ENCODE measurements around the gene HNRNPLL. TPM values are rescaled to one million over a fixed set of nuclear protein-coding genes. Genes with fewer than 3 reads are reported as not detected.

Gene HNRNPLL
- total RNA-seq, 2 donors from 2014 or later = 60.1 to 64.7 TPM

DNA sequence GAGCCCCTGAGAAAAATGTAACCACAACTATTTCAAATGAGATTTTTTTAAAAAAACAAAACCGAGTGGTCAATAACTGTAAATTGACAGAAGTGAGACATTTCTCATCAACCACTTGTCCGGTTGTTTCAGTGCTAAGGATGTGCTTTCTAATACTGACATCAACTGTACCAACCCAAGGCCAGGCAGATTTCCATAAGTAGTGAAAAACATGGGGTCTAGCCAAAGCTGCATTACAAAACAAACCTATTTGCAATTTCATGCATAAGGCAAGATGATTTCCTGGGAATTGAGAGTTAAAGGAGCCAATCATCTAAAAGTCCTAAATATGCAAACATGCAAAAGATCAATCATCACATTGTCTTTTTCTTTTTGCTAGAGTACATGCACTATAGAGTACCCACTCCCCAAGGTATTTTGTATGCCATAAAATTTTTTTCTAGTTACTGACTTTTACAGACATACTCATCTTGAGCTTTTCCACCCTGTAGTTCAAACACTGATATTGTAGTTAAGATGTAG lies 22.6 kb downstream of the HNRNPLL start:
- no peak for ATAC-seq (ENCODE audit: insufficient number of reproducible peaks, low FRiP score, low read depth)
- Histone ChIP-seq H3K9me3 (no peaks in the 10 kb centered on the region), H3K27ac (no peak overlapping the region), H3K4me3 (no peak overlapping the region), H3K27me3 (replicated peaks; ENCODE audit: insufficient read depth) (no peaks in the 10 kb centered on the region), H3K36me3 (peaks cover 14% of the 10 kb centered on the region), H3K4me1 (ENCODE audit: control insufficient read depth in 1 of 2, low read depth in 2 of 2) (peaks cover 7 to 10% of the 10 kb centered on the region in 2 donors)
- no peak for DNase-seq (ENCODE audit: low spot score)
- TF ChIP-seq, protein P1, sequence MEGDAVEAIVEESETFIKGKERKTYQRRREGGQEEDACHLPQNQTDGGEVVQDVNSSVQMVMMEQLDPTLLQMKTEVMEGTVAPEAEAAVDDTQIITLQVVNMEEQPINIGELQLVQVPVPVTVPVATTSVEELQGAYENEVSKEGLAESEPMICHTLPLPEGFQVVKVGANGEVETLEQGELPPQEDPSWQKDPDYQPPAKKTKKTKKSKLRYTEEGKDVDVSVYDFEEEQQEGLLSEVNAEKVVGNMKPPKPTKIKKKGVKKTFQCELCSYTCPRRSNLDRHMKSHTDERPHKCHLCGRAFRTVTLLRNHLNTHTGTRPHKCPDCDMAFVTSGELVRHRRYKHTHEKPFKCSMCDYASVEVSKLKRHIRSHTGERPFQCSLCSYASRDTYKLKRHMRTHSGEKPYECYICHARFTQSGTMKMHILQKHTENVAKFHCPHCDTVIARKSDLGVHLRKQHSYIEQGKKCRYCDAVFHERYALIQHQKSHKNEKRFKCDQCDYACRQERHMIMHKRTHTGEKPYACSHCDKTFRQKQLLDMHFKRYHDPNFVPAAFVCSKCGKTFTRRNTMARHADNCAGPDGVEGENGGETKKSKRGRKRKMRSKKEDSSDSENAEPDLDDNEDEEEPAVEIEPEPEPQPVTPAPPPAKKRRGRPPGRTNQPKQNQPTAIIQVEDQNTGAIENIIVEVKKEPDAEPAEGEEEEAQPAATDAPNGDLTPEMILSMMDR (IDR thresholded peaks at IDR 0.05) = no peak

DNA sequence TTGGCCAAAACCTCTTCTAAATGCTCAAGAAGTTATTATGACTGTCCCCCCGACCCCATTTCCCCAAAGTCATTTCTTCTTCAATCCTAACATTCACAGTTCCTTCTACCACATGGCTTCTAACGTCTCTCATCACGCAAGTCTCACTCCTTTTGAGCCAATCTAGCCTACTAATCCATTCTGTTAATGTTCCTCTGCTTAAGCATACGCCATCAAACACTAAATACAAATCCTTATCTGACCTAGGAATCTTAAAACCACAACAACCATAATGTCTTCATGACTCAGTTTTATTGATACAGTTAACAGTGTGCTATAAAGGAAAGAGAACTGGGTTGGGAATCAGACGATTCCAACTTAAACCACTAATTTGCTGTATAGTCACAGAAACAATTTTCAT lies 23.9 kb downstream of the HNRNPLL start:
- no peak overlapping the region for H3K4me3 ChIP-seq
- TF ChIP-seq, protein P1 (IDR thresholded peaks at IDR 0.05) = no peak
- no peak overlapping the region for H3K27ac ChIP-seq
- DNase-seq (ENCODE audit: low spot score) (no peak), ATAC-seq (ENCODE audit: insufficient number of reproducible peaks, low FRiP score, low read depth) (no peak)
- H3K36me3 ChIP-seq = peaks cover 14% of the 10 kb centered on the region
- H3K27me3 ChIP-seq (replicated peaks; ENCODE audit: insufficient read depth) = no peaks in the 10 kb centered on the region
- H3K4me1 ChIP-seq (ENCODE audit: control insufficient read depth in 1 of 2, low read depth in 2 of 2) = peaks cover 10 to 13% of the 10 kb centered on the region in 2 donors
- no peaks in the 10 kb centered on the region for H3K9me3 ChIP-seq

DNA sequence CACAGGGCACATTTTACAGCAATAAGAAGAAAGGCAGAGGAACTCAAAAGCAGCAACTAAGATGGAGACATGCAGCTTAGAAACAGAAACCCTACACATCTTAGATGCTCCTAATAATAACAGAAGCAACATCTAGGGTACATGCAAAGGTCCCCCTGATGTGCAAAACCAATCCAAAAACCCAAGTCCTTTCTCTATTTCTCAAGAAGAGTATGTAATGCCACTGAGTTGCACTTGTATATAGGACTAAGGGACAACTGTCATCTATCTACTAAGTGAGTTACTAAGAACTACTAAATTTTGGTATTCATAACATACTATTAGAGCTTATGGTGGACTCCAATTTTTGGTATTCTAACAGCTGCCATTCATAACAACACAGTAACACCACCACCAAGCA lies 28.4 kb downstream of the HNRNPLL start:
- Histone ChIP-seq H3K4me1 (ENCODE audit: control insufficient read depth in 1 of 2, low read depth in 2 of 2) (peaks cover 12 to 21% of the 10 kb centered on the region in 2 donors), H3K9me3 (no peaks in the 10 kb centered on the region), H3K36me3 (peaks cover 11% of the 10 kb centered on the region), H3K27ac (no peak overlapping the region), H3K27me3 (replicated peaks; ENCODE audit: insufficient read depth) (no peaks in the 10 kb centered on the region), H3K4me3 (no peak overlapping the region)
- TF ChIP-seq, protein P1 (IDR thresholded peaks at IDR 0.05) = no peak
- DNase-seq (ENCODE audit: low spot score) (no peak), ATAC-seq (ENCODE audit: insufficient number of reproducible peaks, low FRiP score, low read depth) (no peak)

DNA sequence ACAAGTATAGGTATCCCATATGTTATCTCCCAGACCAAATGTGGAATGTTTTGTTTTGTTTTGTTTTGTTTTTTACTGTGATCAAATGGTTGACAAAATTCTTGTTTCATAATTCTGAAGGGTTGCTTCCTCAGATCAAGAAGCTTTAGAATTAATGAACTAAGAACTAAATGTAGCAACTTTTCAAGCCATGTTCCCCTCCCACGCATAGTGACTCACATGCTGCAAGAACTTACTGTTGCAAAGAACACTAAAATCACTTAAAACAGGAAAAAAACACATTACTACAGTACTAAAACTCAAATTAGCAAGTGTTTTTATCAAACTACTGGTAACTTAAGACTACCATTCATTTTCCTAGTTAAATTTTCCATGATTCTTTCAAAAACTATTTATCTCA lies 30.6 kb downstream of the HNRNPLL start:
- no peak overlapping the region for H3K27ac ChIP-seq

DNA sequence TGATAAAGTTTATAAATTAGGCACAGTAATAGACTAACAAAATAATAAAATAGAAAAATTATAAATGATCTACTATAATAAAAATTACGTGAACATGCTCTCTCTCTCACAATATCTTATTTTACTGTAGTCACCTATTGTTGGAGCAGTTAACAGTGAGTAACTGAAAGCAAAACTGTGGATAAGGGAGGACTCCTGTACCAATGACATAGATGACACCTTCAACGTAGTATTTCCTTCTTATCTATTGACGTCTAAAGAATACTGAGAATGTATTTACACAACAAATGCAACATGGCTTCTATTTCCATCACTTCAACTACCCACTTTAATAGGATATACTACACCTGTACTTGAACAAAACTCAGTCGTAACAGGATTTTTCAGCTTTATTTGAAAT lies 31.5 kb downstream of the HNRNPLL start:
- TF ChIP-seq, protein P1 (IDR thresholded peaks at IDR 0.05) = no peak
- Histone ChIP-seq H3K27me3 (replicated peaks; ENCODE audit: insufficient read depth) (no peaks in the 10 kb centered on the region), H3K9me3 (no peaks in the 10 kb centered on the region), H3K36me3 (peaks cover 26% of the 10 kb centered on the region), H3K27ac (no peak overlapping the region), H3K4me1 (ENCODE audit: control insufficient read depth in 1 of 2, low read depth in 2 of 2) (peaks cover 10 to 27% of the 10 kb centered on the region in 2 donors), H3K4me3 (no peak overlapping the region)
- no peak for ATAC-seq (ENCODE audit: insufficient number of reproducible peaks, low FRiP score, low read depth)
- DNase-seq (ENCODE audit: low spot score) = no peak

More for the DNA sequence above, 30.6 kb downstream of the HNRNPLL start:
- H3K4me1 ChIP-seq (ENCODE audit: control insufficient read depth in 1 of 2, low read depth in 2 of 2) = peaks cover 17 to 27% of the 10 kb centered on the region in 2 donors
- ATAC-seq (ENCODE audit: insufficient number of reproducible peaks, low FRiP score, low read depth) (no peak), DNase-seq (ENCODE audit: low spot score) (peak; percentile 26)
- no peaks in the 10 kb centered on the region for H3K27me3 ChIP-seq (replicated peaks; ENCODE audit: insufficient read depth)
- H3K36me3 ChIP-seq = peaks cover 23% of the 10 kb centered on the region
- TF ChIP-seq, protein P1 (IDR thresholded peaks at IDR 0.05) = no peak
- no peaks in the 10 kb centered on the region for H3K9me3 ChIP-seq
- no peak overlapping the region for H3K4me3 ChIP-seq

All from thoracic aorta (tissue), 2 donors.